ENCODE data around the gene PKNOX1.

DNA sequence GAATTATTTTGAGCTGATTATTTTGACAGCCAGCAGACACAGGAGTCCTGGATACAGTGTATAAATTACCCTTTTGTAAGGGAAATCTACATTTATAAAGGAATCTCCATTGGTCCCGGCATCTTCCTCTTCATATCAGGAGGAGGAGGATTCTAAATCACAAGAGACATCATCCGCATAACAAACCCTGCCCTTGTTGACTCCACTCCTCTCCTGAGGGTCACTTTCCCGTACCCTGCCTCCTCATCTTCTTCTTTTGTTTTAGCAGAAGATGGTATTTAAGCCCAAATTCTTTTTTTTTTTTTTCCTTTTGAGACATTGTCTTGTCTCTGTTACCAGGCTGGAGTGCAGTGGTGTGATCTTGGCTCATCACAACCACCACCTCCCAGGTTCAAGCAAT lies 14.6 kb upstream of the PKNOX1 start:
- TF ChIP-seq CTCF (IDR thresholded peaks at IDR 0.05; ENCODE audit: low read depth, low read length) = no peak
- TF ChIP-seq POLR2A (IDR thresholded peaks at IDR 0.05; ENCODE audit: extremely low read depth, insufficient read length) = no peak
- TF ChIP-seq, protein P1, sequence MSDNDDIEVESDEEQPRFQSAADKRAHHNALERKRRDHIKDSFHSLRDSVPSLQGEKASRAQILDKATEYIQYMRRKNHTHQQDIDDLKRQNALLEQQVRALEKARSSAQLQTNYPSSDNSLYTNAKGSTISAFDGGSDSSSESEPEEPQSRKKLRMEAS (IDR thresholded peaks at IDR 0.05; ENCODE audit: low read depth, low read length) = no peak
- TF ChIP-seq MYC (IDR thresholded peaks at IDR 0.05; ENCODE audit: low read depth, low read length) = no peak

Data from NB4 (cell line).